ENCODE measurements around the gene CFAP52.
"Not testable (repeated sequence)": the region's sequence is repeated elsewhere in the genome, so short reads cannot be mapped to it uniquely, and the experiment has no call there.

Gene CFAP52

GRCh38 chr17:9598661-9599060, 22.2 kb downstream of the CFAP52 start:
- H3K27ac ChIP-seq: no peak overlapping the region
- TF ChIP-seq ZFX (IDR thresholded peaks at IDR 0.05): no peak
- TF ChIP-seq CTCF (conservative IDR thresholded peaks at IDR 0.05): no peak

- not testable (repeated sequence) for H3K27ac ChIP-seq
These were observed 28.1 kb downstream of the CFAP52 start for GRCh38 chr17:9604583-9604982.

GRCh38 chr17:9606453-9606852, 30.0 kb downstream of the CFAP52 start:
- no peak for TF ChIP-seq ZFX (IDR thresholded peaks at IDR 0.05)
- no peak for TF ChIP-seq CTCF (conservative IDR thresholded peaks at IDR 0.05)
- no peak overlapping the region for H3K27ac ChIP-seq

- H3K27ac ChIP-seq: not testable (repeated sequence)
These were observed 30.6 kb downstream of the CFAP52 start for GRCh38 chr17:9607058-9607457.

- no peak for TF ChIP-seq CTCF (conservative IDR thresholded peaks at IDR 0.05)
- TF ChIP-seq ZFX (IDR thresholded peaks at IDR 0.05): no peak
- H3K27ac ChIP-seq: no peak overlapping the region
These were observed 35.1 kb downstream of the CFAP52 start for GRCh38 chr17:9611557-9611956.

- no peak for TF ChIP-seq ZFX (IDR thresholded peaks at IDR 0.05)
- TF ChIP-seq CTCF (conservative IDR thresholded peaks at IDR 0.05): no peak
- no peak overlapping the region for H3K27ac ChIP-seq
These were observed 35.6 kb downstream of the CFAP52 start for GRCh38 chr17:9612006-9612405.

- no peak overlapping the region for H3K27ac ChIP-seq
- TF ChIP-seq ZFX (IDR thresholded peaks at IDR 0.05) (no peak), CTCF (conservative IDR thresholded peaks at IDR 0.05) (no peak)
These were observed 39.0 kb downstream of the CFAP52 start for GRCh38 chr17:9615486-9615885.

- H3K27ac ChIP-seq: no peak overlapping the region
- TF ChIP-seq ZFX (IDR thresholded peaks at IDR 0.05) (no peak), CTCF (conservative IDR thresholded peaks at IDR 0.05) (no peak)
These were observed 46.5 kb downstream of the CFAP52 start for GRCh38 chr17:9622961-9623360.

- H3K27ac ChIP-seq: no peak overlapping the region
- TF ChIP-seq ZFX (IDR thresholded peaks at IDR 0.05): no peak
- no peak; the same call in 1 of the 2 replicates for TF ChIP-seq CTCF (conservative IDR thresholded peaks at IDR 0.05)
These were observed 52.1 kb downstream of the CFAP52 start for GRCh38 chr17:9628509-9628908.

Measured in C4-2B (cell line).